Measurements from ENCODE around the gene MICAL2.

MICAL2 gene

DNA sequence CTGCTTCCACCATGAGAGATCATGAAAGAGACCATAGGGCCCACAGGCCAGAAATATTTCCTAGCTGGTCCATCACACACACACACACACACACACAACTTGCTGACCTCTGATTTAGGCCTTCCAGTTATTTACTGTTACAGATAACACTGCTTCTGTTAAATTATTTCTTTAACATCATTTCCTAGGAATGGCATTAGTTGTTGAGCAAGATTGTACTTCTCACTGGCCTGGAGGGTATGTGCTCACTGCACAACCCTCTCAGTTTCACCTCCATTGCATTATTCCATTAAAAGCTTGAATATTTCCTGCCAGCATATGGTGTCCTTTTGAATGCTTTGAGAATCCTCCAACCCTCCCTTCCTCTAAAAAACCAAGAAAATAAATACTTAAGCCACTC lies 104.4 kb downstream of the MICAL2 start:
- no peak for DNase-seq (ENCODE audit: low read depth)
- TF ChIP-seq, protein P1, sequence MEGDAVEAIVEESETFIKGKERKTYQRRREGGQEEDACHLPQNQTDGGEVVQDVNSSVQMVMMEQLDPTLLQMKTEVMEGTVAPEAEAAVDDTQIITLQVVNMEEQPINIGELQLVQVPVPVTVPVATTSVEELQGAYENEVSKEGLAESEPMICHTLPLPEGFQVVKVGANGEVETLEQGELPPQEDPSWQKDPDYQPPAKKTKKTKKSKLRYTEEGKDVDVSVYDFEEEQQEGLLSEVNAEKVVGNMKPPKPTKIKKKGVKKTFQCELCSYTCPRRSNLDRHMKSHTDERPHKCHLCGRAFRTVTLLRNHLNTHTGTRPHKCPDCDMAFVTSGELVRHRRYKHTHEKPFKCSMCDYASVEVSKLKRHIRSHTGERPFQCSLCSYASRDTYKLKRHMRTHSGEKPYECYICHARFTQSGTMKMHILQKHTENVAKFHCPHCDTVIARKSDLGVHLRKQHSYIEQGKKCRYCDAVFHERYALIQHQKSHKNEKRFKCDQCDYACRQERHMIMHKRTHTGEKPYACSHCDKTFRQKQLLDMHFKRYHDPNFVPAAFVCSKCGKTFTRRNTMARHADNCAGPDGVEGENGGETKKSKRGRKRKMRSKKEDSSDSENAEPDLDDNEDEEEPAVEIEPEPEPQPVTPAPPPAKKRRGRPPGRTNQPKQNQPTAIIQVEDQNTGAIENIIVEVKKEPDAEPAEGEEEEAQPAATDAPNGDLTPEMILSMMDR (IDR thresholded peaks at IDR 0.05; ENCODE audit: low read depth, low read length, missing control alignments): no peak
- no peak overlapping the region for H3K4me3 ChIP-seq (ENCODE audit: low read depth, low read length)

DNA sequence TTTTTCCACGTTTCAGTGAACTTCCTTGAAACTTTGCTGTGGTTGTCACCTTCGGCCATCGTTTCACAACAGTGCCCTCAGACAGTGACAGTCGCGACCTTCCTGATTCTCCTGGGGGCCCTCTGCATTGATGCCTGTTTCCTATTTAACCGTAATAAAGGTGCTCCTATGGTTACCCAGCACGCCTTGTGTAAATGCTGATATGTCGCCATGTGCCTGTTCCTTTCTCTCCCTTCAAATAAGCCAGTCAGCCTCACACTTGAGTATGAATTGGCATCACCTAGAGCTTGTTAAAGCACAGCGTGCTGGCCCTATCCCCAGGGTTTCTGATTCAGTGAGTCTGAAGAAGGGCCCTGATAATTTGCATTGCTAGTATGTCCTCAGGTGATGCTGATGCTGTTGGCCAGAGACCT lies 104.8 kb downstream of the MICAL2 start:
- no peak for DNase-seq (ENCODE audit: low read depth)
- TF ChIP-seq, protein P1 (IDR thresholded peaks at IDR 0.05; ENCODE audit: low read depth, low read length, missing control alignments): no peak
- H3K4me3 ChIP-seq (ENCODE audit: low read depth, low read length): no peak overlapping the region

DNA sequence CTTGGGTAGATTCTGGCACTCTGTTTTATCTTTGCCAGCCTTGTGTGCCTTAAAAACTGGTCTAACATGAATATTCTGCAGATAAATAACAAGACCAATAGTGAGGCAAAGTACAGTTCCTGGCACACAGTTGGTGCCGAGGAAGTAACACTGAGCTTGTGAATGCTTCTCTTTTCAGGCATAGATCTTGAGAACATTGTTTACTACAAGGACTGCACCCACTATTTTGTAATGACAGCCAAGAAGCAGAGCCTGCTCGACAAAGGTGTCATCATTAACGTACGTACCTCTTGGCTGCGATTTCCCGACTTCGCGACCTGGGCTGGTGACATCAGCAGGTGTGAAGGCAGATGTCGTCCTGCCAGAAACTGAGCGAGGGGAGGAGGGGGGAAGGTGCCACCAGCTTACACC lies 105.7 kb downstream of the MICAL2 start:
- H3K4me3 ChIP-seq (ENCODE audit: low read depth, low read length): no peak overlapping the region
- TF ChIP-seq, protein P1 (IDR thresholded peaks at IDR 0.05; ENCODE audit: low read depth, low read length, missing control alignments): no peak
- no peak for DNase-seq (ENCODE audit: low read depth)

DNA sequence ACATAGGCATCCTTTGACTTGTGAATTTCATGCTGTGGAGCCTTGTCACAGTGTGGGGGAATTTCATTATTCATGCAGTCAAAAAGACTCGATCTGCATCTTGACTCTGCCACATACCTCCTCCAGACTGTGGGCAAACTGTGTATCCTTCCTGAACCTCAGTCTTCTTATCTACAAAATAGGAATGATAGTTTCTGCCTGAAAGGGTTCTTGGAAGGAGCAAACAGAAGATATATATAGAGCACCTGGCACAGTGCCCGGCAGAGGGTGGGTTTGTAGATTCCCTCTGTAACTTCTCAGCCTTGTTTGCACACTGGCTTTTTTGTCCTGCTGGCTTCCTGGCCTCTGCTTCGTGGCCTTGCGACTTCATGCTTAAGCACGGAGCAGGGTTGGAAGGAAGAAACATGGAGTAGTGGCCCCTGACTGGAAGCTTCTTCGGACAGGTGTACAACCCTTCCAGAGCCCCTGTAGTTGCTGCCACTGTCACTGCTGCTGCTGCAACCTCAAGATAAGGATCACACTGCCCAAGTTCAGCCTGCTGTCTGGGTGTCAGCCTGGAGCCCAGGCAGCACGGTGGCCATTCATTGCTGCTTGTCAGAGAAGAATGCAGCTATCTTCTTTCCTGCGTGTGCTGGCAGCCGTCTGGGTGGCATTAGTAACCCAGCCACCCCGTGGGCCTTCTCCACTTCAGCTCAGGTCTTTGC lies 106.4 kb downstream of the MICAL2 start:
- no peak for DNase-seq (ENCODE audit: low read depth)
- TF ChIP-seq, protein P1 (IDR thresholded peaks at IDR 0.05; ENCODE audit: low read depth, low read length, missing control alignments): no peak
- no peak overlapping the region for H3K4me3 ChIP-seq (ENCODE audit: low read depth, low read length)

DNA sequence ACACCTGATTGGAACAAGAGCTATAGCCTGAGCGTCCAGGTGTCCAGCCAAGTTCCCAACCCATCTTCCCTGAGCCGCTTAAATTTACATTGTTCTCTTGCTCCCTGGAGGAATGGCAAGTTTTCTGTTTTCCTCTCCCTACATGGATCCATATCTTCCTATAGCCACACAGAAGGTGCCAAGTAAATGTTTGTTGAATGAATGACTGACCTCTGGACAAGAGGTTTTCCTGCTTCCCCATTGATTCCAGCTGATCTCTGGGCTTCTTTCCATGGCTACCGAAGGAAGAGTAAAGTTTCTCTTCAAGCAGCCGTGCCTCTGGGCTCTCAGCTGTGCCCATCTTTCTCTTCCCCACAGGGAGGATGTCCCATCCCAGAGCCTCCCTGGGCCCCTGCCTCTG lies 107.5 kb downstream of the MICAL2 start:
- TF ChIP-seq, protein P1 (IDR thresholded peaks at IDR 0.05; ENCODE audit: low read depth, low read length, missing control alignments): no peak
- H3K4me3 ChIP-seq (ENCODE audit: low read depth, low read length): no peak overlapping the region
- no peak for DNase-seq (ENCODE audit: low read depth)

DNA sequence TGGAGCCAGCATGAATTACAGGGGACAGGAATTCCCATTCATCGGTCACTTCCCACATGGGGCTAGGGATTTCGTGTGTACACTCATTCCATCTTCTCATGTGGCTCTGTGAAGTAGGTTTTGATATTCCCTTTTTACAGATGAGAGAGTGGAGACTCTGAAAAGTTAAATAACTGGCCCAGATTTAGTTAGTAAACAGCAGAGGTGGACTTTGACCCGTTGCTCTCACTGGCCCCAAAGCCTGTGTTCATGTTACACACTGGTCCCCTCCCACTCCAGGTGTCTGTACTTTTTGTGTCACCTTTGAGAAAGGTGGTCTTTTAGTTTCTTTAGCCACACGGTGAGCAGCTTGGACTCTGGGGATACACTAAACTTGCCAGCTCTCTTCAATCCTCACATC lies 108.5 kb downstream of the MICAL2 start:
- H3K4me3 ChIP-seq (ENCODE audit: low read depth, low read length): no peak overlapping the region
- TF ChIP-seq, protein P1 (IDR thresholded peaks at IDR 0.05; ENCODE audit: low read depth, low read length, missing control alignments): no peak
- no peak for DNase-seq (ENCODE audit: low read depth)

DNA sequence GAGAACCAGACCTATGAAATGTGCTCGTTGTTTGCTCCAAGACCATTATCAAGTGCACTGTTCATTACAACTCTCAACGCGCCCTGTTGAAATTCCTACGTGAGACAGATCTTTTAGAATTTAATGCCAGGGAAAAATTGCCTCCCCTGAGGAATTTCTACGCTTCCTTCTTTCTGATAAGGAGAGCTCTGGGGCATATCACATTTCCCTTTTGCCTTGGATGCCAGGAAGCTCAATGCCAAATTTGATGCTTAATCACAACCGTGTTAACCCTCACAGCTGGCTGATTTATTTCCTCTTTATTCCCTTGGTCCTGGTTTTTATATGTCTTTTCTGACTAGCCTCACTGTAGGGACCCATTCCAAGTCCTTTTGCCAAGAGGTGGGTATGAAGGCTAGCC lies 109.4 kb downstream of the MICAL2 start:
- H3K4me3 ChIP-seq (ENCODE audit: low read depth, low read length): no peak overlapping the region
- no peak for DNase-seq (ENCODE audit: low read depth)
- TF ChIP-seq, protein P1 (IDR thresholded peaks at IDR 0.05; ENCODE audit: low read depth, low read length, missing control alignments): no peak

Data from GM12864 (cell line).